Aorta (tissue), 5 donors: Measurements from ENCODE around the gene AKT3. TPM values are rescaled to one million over a fixed set of nuclear protein-coding genes. Genes with fewer than 3 reads are reported as not detected.
A peak's percentile ranks its signal among the peaks of the same experiment; 100 is the strongest.
"Not testable (repeated sequence)": the region's sequence is repeated elsewhere in the genome, so short reads cannot be mapped to it uniquely, and the experiment has no call there.

Experiments
- ATAC-seq: fragments of 200-7000 bp; cut with Tn5 transposase; one replicate; pipeline ENCODE4 v1.9.1; 2022; ENCODE audit warnings: moderate library complexity; ENCODE audit not compliant: low FRiP score
- DNase-seq, 2 donors: peaks; one replicate each; pipeline ENCODE4 v3.0.0-alpha.2; 2020
- H3K27ac ChIP-seq, 2 donors: one replicate each; pipeline ENCODE4 v1.5.1; 2013; ENCODE audit warnings: low read length in 2 of 2, mild to moderate bottlenecking in 2 of 2, moderate library complexity in 2 of 2, control low read depth in 1 of 2, inconsistent platforms in 1 of 2, low read depth in 1 of 2
- H3K27me3 ChIP-seq, 2 donors: one replicate each; pipeline ENCODE4 v1.6.1; 2013; ENCODE audit warnings: control low read depth in 1 of 2, low read length in 1 of 2, mild to moderate bottlenecking in 1 of 2, moderate library complexity in 1 of 2; ENCODE audit not compliant: insufficient read depth in 2 of 2, control insufficient read depth in 1 of 2
- H3K36me3 ChIP-seq, 2 donors: one replicate each; pipeline ENCODE4 v1.6.1; 2013; ENCODE audit warnings: control low read depth in 1 of 2, low read length in 1 of 2, mild to moderate bottlenecking in 1 of 2; ENCODE audit not compliant: insufficient read depth in 2 of 2, control insufficient read depth in 1 of 2
- H3K4me1 ChIP-seq, 2 donors: one replicate each; pipeline ENCODE4 v1.6.1; 2013; ENCODE audit warnings: low read length in 2 of 2, control low read depth in 1 of 2, mild to moderate bottlenecking in 1 of 2, moderate library complexity in 1 of 2; ENCODE audit not compliant: insufficient read depth in 2 of 2, control insufficient read depth in 1 of 2
- H3K4me3 ChIP-seq, 2 donors: one replicate each; pipeline ENCODE4 v1.5.1; 2013; ENCODE audit warnings: low read length in 2 of 2, control low read depth in 1 of 2, mild to moderate bottlenecking in 1 of 2
- H3K9me3 ChIP-seq: one replicate; pipeline ENCODE4 v1.6.1; 2013; ENCODE audit warnings: mild to moderate bottlenecking, low read length; ENCODE audit not compliant: control insufficient read depth
- WGBS, 2 donors: extraction: QIAGEN DNeasy Blood & Tissue Kit; methylation state at CpG; one replicate each; pipeline ENCODE4 v1.1.7; 2013; 5-methylcytosine and 5-hydroxymethylcytosine counted together
- intact Hi-C, 2 donors: fragments of 100-400 bp; cut with DNase I; formaldehyde crosslinking; loops; one replicate each; pipeline versions ENCODE4 v1.14.2 to v1.15.0; 2022
- polyA plus RNA-seq, 2 donors: library from polyadenylated mRNA; stranded (reverse); fragments of 200-250 nt; gene quantifications; one replicate each; pipeline ENCODE4 v1.2.3, GENCODE V29; 2013
- total RNA-seq, 2 donors: library from RNA; stranded (reverse); fragmentation: NEBNext Ultra II Directional; extraction: Animal tissue kit (Norgen Biotek cat#: 25700); gene quantifications; one replicate each; pipeline ENCODE4 v1.2.1, GENCODE V29; 2021
- donor health status: healthy with polysubstance abuse.
- donor health status: Bipolar disorder and iron deficiency.
- donor health status: DM: no; HTN: no; CAD: no.
- donor health status: DM: no; HTN: no; CAD: no.
- donor health status: DM: yes; HTN: yes; CAD: no.

Gene AKT3
- total and polyA plus RNA-seq, 4 donors, result 18.6 to 177 (median 104) TPM

DNA sequence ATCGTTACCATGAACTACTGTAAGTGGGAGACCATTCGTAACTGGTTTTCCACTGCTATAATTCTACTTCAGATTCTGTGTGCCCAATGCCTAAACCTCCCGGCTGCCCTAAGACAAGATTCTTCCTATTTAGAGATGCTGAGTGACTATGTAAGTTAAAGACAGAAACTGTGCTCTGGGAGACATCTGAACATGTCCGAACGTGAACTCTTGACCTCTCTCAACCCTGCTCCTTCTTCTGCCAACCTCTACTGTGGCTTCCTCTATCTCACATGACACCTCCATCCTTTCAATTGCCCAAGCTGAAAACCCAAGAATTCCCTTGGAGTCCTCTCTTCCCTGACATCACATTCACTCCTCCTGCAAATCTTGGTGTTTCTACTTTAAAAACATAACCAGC, 182.9 kb downstream of the AKT3 start:
- no peaks in the 10 kb centered on the region for H3K27me3 ChIP-seq
- H3K36me3 ChIP-seq, result no peaks in the 10 kb centered on the region
- no peak overlapping the region for H3K27ac ChIP-seq
- ATAC-seq (no peak), DNase-seq (no peak)
- WGBS, 2 donors, result 95% methylated on average over 5 of the region's 5 CpGs
- H3K9me3 ChIP-seq, result no peaks in the 10 kb centered on the region
- intact Hi-C loops, result no loop called here
- no peak overlapping the region for H3K4me3 ChIP-seq
- H3K4me1 ChIP-seq, result no peaks in the 10 kb centered on the region

DNA sequence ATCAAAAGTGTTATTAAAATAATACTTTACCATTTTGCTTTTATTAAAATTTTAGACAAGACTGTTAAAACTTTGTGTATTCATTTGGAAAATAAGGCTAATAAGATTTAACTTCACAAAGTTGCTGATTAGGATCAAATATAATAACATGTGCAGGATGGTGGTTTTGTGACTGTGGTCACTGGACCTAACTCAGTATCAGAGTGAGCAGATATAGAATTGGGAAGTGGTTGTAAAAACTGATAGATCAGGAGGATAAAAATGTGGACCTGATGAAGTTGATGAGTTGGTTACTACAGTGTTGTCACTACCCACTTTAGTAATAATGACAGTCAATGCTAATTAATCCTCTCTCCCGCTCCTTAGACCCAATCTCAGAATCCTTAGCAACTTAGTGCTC, 186.4 kb downstream of the AKT3 start:
- no peak overlapping the region for H3K27ac ChIP-seq
- ATAC-seq (no peak), DNase-seq (no peak)
- no peaks in the 10 kb centered on the region for H3K9me3 ChIP-seq
- 97% methylated on average over 1 of the region's 1 CpG for WGBS, 2 donors
- H3K4me3 ChIP-seq, result no peak overlapping the region
- no peaks in the 10 kb centered on the region for H3K27me3 ChIP-seq
- H3K36me3 ChIP-seq, result no peaks in the 10 kb centered on the region
- no peaks in the 10 kb centered on the region for H3K4me1 ChIP-seq
- intact Hi-C loops, result no loop called here

DNA sequence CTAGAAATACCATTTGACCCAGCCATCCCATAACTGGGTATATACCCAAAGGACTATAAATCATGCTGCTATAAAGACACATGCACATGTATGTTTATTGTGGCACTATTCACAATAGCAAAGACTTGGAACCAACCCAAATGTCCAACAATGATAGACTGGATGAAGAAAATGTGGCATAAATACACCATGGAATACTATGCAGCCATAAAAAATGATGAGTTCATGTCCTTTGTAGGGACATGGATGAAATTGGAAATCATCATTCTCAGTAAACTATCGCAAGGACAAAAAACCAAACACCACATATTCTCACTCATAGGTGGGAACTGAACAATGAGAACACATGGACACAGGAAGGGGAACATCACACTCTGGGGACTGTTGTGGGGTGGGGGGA, 187.9 kb downstream of the AKT3 start:
- H3K27ac ChIP-seq, H3K9me3 ChIP-seq, intact Hi-C loops, H3K4me1 ChIP-seq, H3K27me3 ChIP-seq, H3K4me3 ChIP-seq, H3K36me3 ChIP-seq, DNase-seq, ATAC-seq: not testable (repeated sequence)
- WGBS, 2 donors, result no CpG with 5 or more reads among the region's 1 CpG

DNA sequence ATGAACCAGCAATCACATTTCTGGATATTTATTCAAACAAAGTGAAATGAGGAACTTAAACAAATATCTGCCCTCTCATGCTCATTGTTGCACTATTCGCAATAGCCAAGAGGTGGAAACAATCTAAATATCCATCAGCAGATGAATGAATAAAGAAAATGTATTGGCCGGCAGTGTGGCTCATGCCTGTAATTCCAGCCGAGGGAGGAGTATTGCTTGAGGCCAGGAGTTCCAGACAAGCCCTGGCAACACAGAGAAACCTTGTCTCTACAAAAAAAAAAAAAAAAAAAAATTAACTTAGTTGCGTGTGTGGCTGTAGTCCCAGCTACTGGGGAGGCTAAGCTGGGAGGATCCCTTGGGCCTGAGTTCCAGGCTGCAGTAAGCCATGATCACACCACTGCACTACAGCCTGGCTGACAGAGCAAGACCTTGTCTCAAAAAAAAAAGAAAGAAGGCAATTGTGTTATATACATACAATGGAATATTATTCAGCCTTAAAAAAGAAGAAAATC, 191.4 kb downstream of the AKT3 start:
- H3K27me3 ChIP-seq, result no peaks in the 10 kb centered on the region
- no peak overlapping the region for H3K4me3 ChIP-seq
- no peaks in the 10 kb centered on the region for H3K36me3 ChIP-seq
- no peaks in the 10 kb centered on the region for H3K9me3 ChIP-seq
- no peaks in the 10 kb centered on the region for H3K4me1 ChIP-seq
- WGBS, 2 donors, result 95% methylated on average over 4 of the region's 4 CpGs
- H3K27ac ChIP-seq, result no peak overlapping the region
- no peak for ATAC-seq
- no peak for DNase-seq
- intact Hi-C loops, result no loop called here

DNA sequence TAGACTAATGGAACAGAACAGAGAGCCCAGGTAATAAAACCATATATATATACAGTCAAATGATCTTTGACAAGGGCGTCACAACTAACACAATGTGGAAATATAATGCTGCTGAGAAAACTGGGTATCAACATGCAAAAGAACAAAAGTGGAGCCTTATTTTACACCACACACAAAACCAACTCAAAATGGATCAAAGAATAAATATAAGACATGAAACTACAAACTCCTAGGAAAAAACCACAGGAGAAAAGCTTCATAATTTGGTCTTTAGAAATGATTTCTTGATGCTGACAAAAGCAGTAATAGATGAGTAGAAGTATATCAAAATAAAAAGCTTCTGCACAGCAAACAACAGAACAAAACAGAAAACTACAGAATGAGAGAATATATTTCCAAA, 192.2 kb downstream of the AKT3 start:
- intact Hi-C loops, result no loop called here
- no peak overlapping the region for H3K4me3 ChIP-seq
- H3K36me3 ChIP-seq, result no peaks in the 10 kb centered on the region
- H3K27ac ChIP-seq, result no peak overlapping the region
- no peaks in the 10 kb centered on the region for H3K27me3 ChIP-seq
- DNase-seq, result no peak
- WGBS, 2 donors, result 99 to 100% methylated on average over 1 of the region's 1 CpG
- H3K9me3 ChIP-seq, result no peaks in the 10 kb centered on the region
- ATAC-seq, result no peak
- H3K4me1 ChIP-seq, result no peaks in the 10 kb centered on the region

DNA sequence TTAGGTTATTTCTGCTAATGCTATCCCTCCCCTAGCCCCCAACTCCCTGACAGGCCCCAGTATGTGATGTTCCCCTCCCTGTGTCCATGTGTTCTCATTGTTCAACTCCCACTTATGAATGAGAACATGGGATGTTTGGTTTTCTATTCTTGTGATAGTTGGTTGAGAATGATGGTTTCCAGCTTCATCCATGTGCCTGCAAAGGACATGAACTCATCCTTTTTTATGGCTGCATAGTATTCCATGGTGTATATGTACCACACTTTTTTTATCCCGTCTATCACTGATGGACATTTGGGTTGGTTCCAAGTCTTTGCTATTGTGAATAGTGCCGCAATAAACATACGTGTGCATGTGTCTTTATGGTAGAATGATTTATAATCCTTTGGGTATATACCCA, 200.5 kb downstream of the AKT3 start:
- DNase-seq, H3K36me3 ChIP-seq, H3K27ac ChIP-seq, H3K9me3 ChIP-seq, H3K4me3 ChIP-seq, H3K4me1 ChIP-seq, H3K27me3 ChIP-seq, ATAC-seq, intact Hi-C loops: not testable (repeated sequence)
- 98 to 100% methylated on average over 3 of the region's 3 CpGs for WGBS, 2 donors

DNA sequence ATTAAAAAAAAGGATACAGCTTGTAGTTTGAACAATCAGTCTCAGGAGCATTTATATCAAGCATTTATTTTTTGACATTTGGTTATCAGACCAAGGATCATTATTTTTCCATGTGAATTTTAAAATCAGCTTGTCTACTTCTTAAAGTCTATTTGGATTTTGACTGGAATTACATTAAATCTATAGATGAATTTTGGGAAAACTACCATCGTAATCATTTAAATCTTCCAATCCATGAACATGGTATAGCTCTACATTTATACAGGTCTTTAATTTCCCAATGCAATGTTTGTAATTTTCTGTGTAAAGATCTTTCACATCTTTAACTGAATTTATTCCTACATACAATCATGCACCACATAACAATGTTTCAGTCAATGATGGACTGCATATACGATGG, 203.2 kb downstream of the AKT3 start:
- WGBS, 2 donors, result 96 to 99% methylated on average over 2 of the region's 2 CpGs
- DNase-seq (no peak), ATAC-seq (no peak)
- Histone ChIP-seq H3K4me1 (no peaks in the 10 kb centered on the region), H3K27me3 (no peaks in the 10 kb centered on the region), H3K9me3 (no peaks in the 10 kb centered on the region), H3K4me3 (no peak overlapping the region), H3K36me3 (peaks cover 0 to 2% of the 10 kb centered on the region in 2 donors), H3K27ac (no peak overlapping the region)
- intact Hi-C loops, result no loop called here

DNA sequence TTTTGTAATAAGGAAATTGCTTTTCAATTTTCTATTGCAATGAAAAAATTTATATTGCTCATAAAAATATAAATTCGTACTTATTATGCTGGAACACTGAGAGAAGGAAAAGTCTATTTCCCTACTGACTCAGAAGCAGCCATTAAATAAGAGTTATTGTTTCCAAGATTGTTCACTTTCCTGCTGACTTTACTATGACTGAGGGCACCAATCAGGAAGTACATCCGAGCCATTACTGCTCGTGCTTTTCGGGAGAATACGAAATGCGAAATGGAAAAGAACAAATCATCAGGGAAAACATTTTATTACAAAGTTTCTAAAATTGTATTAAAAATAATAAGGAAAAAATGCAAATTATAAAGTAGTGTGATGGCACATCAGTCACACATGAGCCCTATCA, 204.8 kb downstream of the AKT3 start:
- intact Hi-C loops, result no loop called here
- no peaks in the 10 kb centered on the region for H3K27me3 ChIP-seq
- ATAC-seq, result no peak
- 95 to 96% methylated on average over 6 of the region's 6 CpGs for WGBS, 2 donors
- no peak overlapping the region for H3K27ac ChIP-seq
- no peaks in the 10 kb centered on the region for H3K9me3 ChIP-seq
- DNase-seq, result no peak
- no peaks in the 10 kb centered on the region for H3K4me1 ChIP-seq
- no peak overlapping the region for H3K4me3 ChIP-seq
- peaks cover 0 to 2% of the 10 kb centered on the region in 2 donors for H3K36me3 ChIP-seq

DNA sequence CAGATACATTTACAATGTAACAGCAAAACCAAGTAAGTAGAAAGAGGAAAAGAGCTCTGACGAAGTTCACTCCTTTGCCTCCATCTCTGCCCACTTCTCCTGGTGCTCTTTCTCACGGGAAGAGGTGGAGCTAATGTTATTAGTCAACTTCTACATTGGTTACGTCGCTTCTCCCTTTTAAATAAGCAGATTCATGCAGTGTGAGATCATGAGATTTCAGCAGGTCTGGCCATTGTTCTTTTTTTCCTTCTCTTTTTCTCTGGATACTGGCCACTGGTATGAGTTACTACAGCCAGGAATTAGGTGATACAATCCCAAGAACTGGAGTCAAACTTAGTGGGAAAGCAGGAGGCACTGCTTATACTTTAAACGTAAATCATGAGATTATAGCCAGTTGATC, 207.1 kb downstream of the AKT3 start:
- intact Hi-C loops, result no loop called here
- 45 to 50% methylated on average over 5 of the region's 5 CpGs for WGBS, 2 donors
- no peak overlapping the region for H3K4me3 ChIP-seq
- H3K4me1 ChIP-seq, result no peaks in the 10 kb centered on the region
- H3K27me3 ChIP-seq, result no peaks in the 10 kb centered on the region
- peak overlapping the region in 1 of 2 donors; percentile 28 for H3K27ac ChIP-seq
- DNase-seq, result no peak
- no peaks in the 10 kb centered on the region for H3K9me3 ChIP-seq
- H3K36me3 ChIP-seq, result peaks cover 0 to 1% of the 10 kb centered on the region in 2 donors
- no peak for ATAC-seq
